CD14-positive monocyte (primary cell): ENCODE results near the gene LIN28A. TPM values are rescaled to one million over a fixed set of nuclear protein-coding genes. Genes with fewer than 3 reads are reported as not detected.

Experiments
- DNase-seq, 3 donors: peaks; one replicate each; pipeline ENCODE4 v3.0.0-alpha.2; 2011 to 2022
- H2AFZ ChIP-seq: 2 replicates; pipeline ENCODE4 v1.6.0; 2012; ENCODE audit warnings: mild to moderate bottlenecking, low read depth, low read length, inconsistent platforms; ENCODE audit not compliant: insufficient read depth, poor library complexity, severe bottlenecking
- H3K27ac ChIP-seq, 2 donors: 1 replicate in 1 of 2; 2 replicates in 1 of 2; pipeline ENCODE4 v1.5.1; 2012 to 2013; ENCODE audit warnings: low read length in 2 of 2, control low read depth in 1 of 2, inconsistent platforms in 1 of 2, low read depth in 1 of 2, mild to moderate bottlenecking in 1 of 2
- H3K27me3 ChIP-seq, 2 donors: one replicate each; pipeline versions ENCODE4 v1.6.0 to v1.6.1; 2011 to 2013; ENCODE audit warnings: low read length in 2 of 2; ENCODE audit not compliant: control insufficient read depth in 2 of 2, insufficient read depth in 2 of 2
- H3K36me3 ChIP-seq, 2 donors: replicated peaks in 1 of 2; 1 replicate in 1 of 2; 2 replicates in 1 of 2; pipeline versions ENCODE4 v1.5.1 to v1.6.1; 2012 to 2013; ENCODE audit warnings: low read length in 2 of 2, control low read depth in 1 of 2, inconsistent platforms in 1 of 2, mild to moderate bottlenecking in 1 of 2; ENCODE audit not compliant: insufficient read depth in 2 of 2, control insufficient read depth in 1 of 2
- H3K4me1 ChIP-seq, 2 donors: 1 replicate in 1 of 2; 2 replicates in 1 of 2; pipeline versions ENCODE4 v1.5.1 to v1.6.1; 2012 to 2013; ENCODE audit warnings: low read length in 2 of 2, control low read depth in 1 of 2, inconsistent platforms in 1 of 2, mild to moderate bottlenecking in 1 of 2, moderate library complexity in 1 of 2; ENCODE audit not compliant: insufficient read depth in 2 of 2, control insufficient read depth in 1 of 2
- H3K4me2 ChIP-seq: replicated peaks from 2 replicates; pipeline ENCODE3; 2012; ENCODE audit warnings: low read length, moderate library complexity, mild to moderate bottlenecking; ENCODE audit not compliant: poor library complexity, severe bottlenecking; ENCODE audit errors: extremely low read depth
- H3K4me3 ChIP-seq, 3 experiments: fragments of 200-600 bp in 1 of 3; sonication (generic) in 1 of 3; replicated peaks in 1 of 3; 1 replicate in 2 of 3; 2 replicates in 1 of 3; pipeline ENCODE4 v1.5.1; 2011 to 2013; ENCODE audit warnings: low read length in 3 of 3, mild to moderate bottlenecking in 3 of 3, control low read depth in 2 of 3, low read depth in 2 of 3, inconsistent platforms in 1 of 3, moderate library complexity in 1 of 3
- H3K79me2 ChIP-seq: 2 replicates; pipeline ENCODE4 v1.6.0; 2012; ENCODE audit warnings: mild to moderate bottlenecking, control low read depth, inconsistent platforms, low read length, moderate library complexity; ENCODE audit not compliant: insufficient read depth
- H3K9ac ChIP-seq: 2 replicates; pipeline ENCODE4 v1.6.0; 2017; ENCODE audit warnings: low read length, mild to moderate bottlenecking; ENCODE audit not compliant: insufficient read depth, poor library complexity, severe bottlenecking
- H3K9me3 ChIP-seq, 2 donors: replicated peaks in 1 of 2; 1 replicate in 1 of 2; 2 replicates in 1 of 2; pipeline versions ENCODE4 v1.5.1 to v1.6.1; 2012 to 2013; ENCODE audit warnings: low read length in 2 of 2, control low read depth in 1 of 2; ENCODE audit not compliant: control insufficient read depth in 1 of 2, insufficient read depth in 1 of 2
- H4K20me1 ChIP-seq: 2 replicates; pipeline ENCODE4 v1.6.0; 2012; ENCODE audit warnings: mild to moderate bottlenecking, low read length, control low read depth, moderate library complexity; ENCODE audit not compliant: insufficient read depth
- H3K27ac Mint-ChIP-seq, 7 donors: one replicate each; pipeline ENCODE4 v1.8.0; 2020; ENCODE audit warnings: mild to moderate bottlenecking in 7 of 7, mixed read lengths in 7 of 7, moderate library complexity in 6 of 7, inconsistent platforms in 2 of 7
- H3K27me3 Mint-ChIP-seq, 3 donors: one replicate each; pipeline ENCODE4 v1.8.0; 2021 to 2022; ENCODE audit warnings: low read depth in 3 of 3, mild to moderate bottlenecking in 3 of 3, mixed read lengths in 3 of 3, moderate library complexity in 3 of 3, inconsistent platforms in 1 of 3
- H3K36me3 Mint-ChIP-seq, 2 donors: one replicate each; pipeline ENCODE4 v1.8.0; 2020; ENCODE audit warnings: mixed read lengths in 2 of 2, inconsistent platforms in 1 of 2, mild to moderate bottlenecking in 1 of 2
- H3K4me1 Mint-ChIP-seq: one replicate; pipeline ENCODE4 v1.8.0; 2020; ENCODE audit warnings: mild to moderate bottlenecking, mixed read lengths
- H3K4me3 Mint-ChIP-seq, 2 donors: one replicate each; pipeline ENCODE4 v1.8.0; 2020; ENCODE audit warnings: mild to moderate bottlenecking in 2 of 2, mixed read lengths in 2 of 2, moderate library complexity in 1 of 2
- H3K9me3 Mint-ChIP-seq, 7 donors: one replicate each; pipeline ENCODE4 v1.8.0; 2020 to 2022; ENCODE audit warnings: mixed read lengths in 7 of 7, mild to moderate bottlenecking in 6 of 7, moderate library complexity in 6 of 7, inconsistent platforms in 2 of 7
- WGBS: methylation state at CpG from one replicate; pipeline ENCODE4 v1.1.5; 2013; ENCODE audit warnings: missing lambda C conversion rate; ENCODE audit not compliant: insufficient coverage; 5-methylcytosine and 5-hydroxymethylcytosine counted together
- intact Hi-C, 2 donors: fragments of 100-400 bp; cut with micrococcal nuclease; formaldehyde crosslinking; loops; one replicate each; pipeline versions ENCODE4 v1.15.0 to v1.15.1; 2023
- polyA plus RNA-seq, 3 donors: library from polyadenylated mRNA; depleted of rRNA in 1 of 3; unstranded in 2 of 3; stranded (reverse) in 1 of 3; fragments of 300-500 nt in 2 of 3; fragments of >200 nt in 1 of 3; fragmentation: Illumina TruSeq in 2 of 3; gene quantifications; 1 replicate in 2 of 3; 2 replicates in 1 of 3; pipeline ENCODE4 v1.2.3, GENCODE V29; 2012 to 2021
- TF ChIP-seq, protein P1 (sequence below): fragments of 200-600 bp; IDR thresholded peaks from one replicate; pipeline ENCODE4 v1.8.0; 2022; ENCODE audit warnings: antibody characterized with exemption, mild to moderate bottlenecking

Gene LIN28A
- polyA plus RNA-seq, 3 donors = not detected

DNA sequence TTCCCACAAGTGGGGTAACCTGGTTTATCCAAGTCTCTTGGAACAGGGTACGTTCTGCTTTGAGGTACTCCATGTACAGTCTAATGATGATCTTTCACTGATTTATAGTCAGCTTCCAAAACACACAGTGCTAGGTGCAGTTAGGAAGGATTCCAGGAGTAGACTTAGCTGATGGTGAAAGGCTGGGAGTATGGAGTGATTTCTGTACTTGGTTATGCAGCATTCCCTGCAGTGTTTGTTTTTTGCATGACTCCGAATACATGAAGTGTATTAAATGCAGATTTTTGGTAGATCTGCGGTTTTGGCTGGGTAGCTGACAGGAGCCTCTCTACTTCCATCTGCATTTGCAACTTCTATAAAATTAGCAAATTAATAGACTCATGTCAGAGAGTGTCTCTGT, 65.4 kb downstream of the LIN28A start:
- peaks cover 29% of the 10 kb centered on the region for H3K79me2 ChIP-seq
- peaks cover 34% of the 10 kb centered on the region for H3K4me1 Mint-ChIP-seq
- WGBS = no CpG with 5 or more reads among the region's 3 CpGs
- no peak overlapping the region for H2AFZ ChIP-seq
- no peak for DNase-seq
- H3K9me3 ChIP-seq = no peaks in the 10 kb centered on the region
- intact Hi-C loops = no loop called here
- H3K4me3 Mint-ChIP-seq = no peak overlapping the region
- H3K4me2 ChIP-seq = no peak overlapping the region
- H3K27me3 Mint-ChIP-seq = no peaks in the 10 kb centered on the region
- peaks cover 20 to 30% of the 10 kb centered on the region in 2 donors for H3K4me1 ChIP-seq
- peaks cover 38 to 52% of the 10 kb centered on the region in 2 donors for H3K36me3 ChIP-seq
- H3K27ac Mint-ChIP-seq = peak overlapping the region in 1 of 7 donors; percentile 26
- peaks cover 46 to 55% of the 10 kb centered on the region in 2 donors for H3K36me3 Mint-ChIP-seq
- no peaks in the 10 kb centered on the region for H3K9me3 Mint-ChIP-seq
- TF ChIP-seq, protein P1, sequence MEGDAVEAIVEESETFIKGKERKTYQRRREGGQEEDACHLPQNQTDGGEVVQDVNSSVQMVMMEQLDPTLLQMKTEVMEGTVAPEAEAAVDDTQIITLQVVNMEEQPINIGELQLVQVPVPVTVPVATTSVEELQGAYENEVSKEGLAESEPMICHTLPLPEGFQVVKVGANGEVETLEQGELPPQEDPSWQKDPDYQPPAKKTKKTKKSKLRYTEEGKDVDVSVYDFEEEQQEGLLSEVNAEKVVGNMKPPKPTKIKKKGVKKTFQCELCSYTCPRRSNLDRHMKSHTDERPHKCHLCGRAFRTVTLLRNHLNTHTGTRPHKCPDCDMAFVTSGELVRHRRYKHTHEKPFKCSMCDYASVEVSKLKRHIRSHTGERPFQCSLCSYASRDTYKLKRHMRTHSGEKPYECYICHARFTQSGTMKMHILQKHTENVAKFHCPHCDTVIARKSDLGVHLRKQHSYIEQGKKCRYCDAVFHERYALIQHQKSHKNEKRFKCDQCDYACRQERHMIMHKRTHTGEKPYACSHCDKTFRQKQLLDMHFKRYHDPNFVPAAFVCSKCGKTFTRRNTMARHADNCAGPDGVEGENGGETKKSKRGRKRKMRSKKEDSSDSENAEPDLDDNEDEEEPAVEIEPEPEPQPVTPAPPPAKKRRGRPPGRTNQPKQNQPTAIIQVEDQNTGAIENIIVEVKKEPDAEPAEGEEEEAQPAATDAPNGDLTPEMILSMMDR = no peak
- H3K4me3 ChIP-seq = no peak overlapping the region
- peak overlapping the region in 1 of 2 donors; percentile 28 for H3K27ac ChIP-seq
- H4K20me1 ChIP-seq = peaks cover 54% of the 10 kb centered on the region
- no peaks in the 10 kb centered on the region for H3K27me3 ChIP-seq
- no peak overlapping the region for H3K9ac ChIP-seq

DNA sequence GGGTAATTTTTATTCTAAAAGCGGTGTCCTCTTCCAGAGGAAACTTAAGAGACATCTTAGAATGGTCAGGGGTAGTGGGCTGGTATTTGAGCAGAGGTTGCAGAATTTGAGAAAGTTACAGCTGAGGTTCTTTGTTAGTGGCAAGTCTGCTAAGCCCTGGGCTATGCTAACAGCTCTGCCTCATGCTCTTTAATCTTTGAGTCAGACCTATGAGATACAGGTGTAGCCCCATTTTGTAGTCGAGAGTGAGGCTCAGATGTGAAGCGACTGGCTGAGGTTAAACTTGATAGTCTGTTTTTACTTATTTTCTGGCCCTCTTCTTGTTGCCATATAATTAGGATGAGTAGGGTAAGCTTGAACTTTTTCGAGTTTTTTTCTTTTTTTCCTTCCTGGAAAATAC, 66.3 kb downstream of the LIN28A start:
- Histone ChIP-seq H3K79me2 (peaks cover 29% of the 10 kb centered on the region), H3K9ac (no peak overlapping the region), H3K36me3 (peaks cover 38 to 52% of the 10 kb centered on the region in 2 donors), H4K20me1 (peaks cover 44% of the 10 kb centered on the region), H2AFZ (no peak overlapping the region), H3K9me3 (no peaks in the 10 kb centered on the region), H3K4me3 (no peak overlapping the region), H3K27me3 (no peaks in the 10 kb centered on the region), H3K4me2 (no peak overlapping the region), H3K4me1 (peaks cover 11 to 20% of the 10 kb centered on the region in 2 donors), H3K27ac (peak overlapping the region in 1 of 2 donors; percentile 21)
- peaks cover 0 to 2% (median 0%) of the 10 kb centered on the region in 3 donors for H3K27me3 Mint-ChIP-seq
- no peak for DNase-seq
- WGBS = 100% methylated on average over 1 of the region's 4 CpGs
- H3K36me3 Mint-ChIP-seq = peaks cover 50 to 60% of the 10 kb centered on the region in 2 donors
- peak overlapping the region in 3 of 7 donors; percentile 2 to 76 (median 66) for H3K27ac Mint-ChIP-seq
- intact Hi-C loops = no loop called here
- TF ChIP-seq, protein P1 = no peak
- H3K4me3 Mint-ChIP-seq = no peak overlapping the region
- H3K4me1 Mint-ChIP-seq = peaks cover 27% of the 10 kb centered on the region
- no peaks in the 10 kb centered on the region for H3K9me3 Mint-ChIP-seq
